A673 (cell line): ENCODE data around the gene DPT.

Experiments
- CTCF ChIP-seq: fragments of 300-800, 200-600 bp; sonication (generic); conservative IDR thresholded peaks from 2 replicates; pipeline ENCODE4 v1.5.1; 2017; ENCODE audit warnings: low read depth, mild to moderate bottlenecking, antibody characterized with exemption, low read length, moderate library complexity, mixed read lengths
- EZH2 ChIP-seq: fragments of 200-600 bp; sonication (generic); IDR thresholded peaks from 2 replicates; pipeline ENCODE4 v1.6.1; 2017; ENCODE audit warnings: borderline replicate concordance, low read depth, mild to moderate bottlenecking, mixed read lengths, antibody characterized with exemption, low read length; ENCODE audit not compliant: poor library complexity, severe bottlenecking

GRCh38 chr1:168736520-168736919 lies 7.5 kb upstream of the DPT start:
- TF ChIP-seq CTCF (no peak), EZH2 (no peak)
